Duodenal mucosa (tissue), 2 donors: Measurements from ENCODE around the gene SENP6.
"Not testable (repeated sequence)": the region's sequence is repeated elsewhere in the genome, so short reads cannot be mapped to it uniquely, and the experiment has no call there.

ENCODE experiments used
- H3K27ac ChIP-seq: one replicate; pipeline ENCODE4 v1.7.0; 2013; ENCODE audit warnings: low read depth, low read length
- H3K27me3 ChIP-seq, 2 donors: one replicate each; pipeline ENCODE4 v1.7.0; 2013; ENCODE audit warnings: low read length in 2 of 2, control low read depth in 1 of 2; ENCODE audit not compliant: insufficient read depth in 2 of 2, control insufficient read depth in 1 of 2
- H3K36me3 ChIP-seq, 2 donors: one replicate each; pipeline ENCODE4 v1.7.0; 2013; ENCODE audit warnings: low read length in 2 of 2, control low read depth in 1 of 2; ENCODE audit not compliant: insufficient read depth in 2 of 2, control insufficient read depth in 1 of 2
- H3K4me1 ChIP-seq, 2 donors: one replicate each; pipeline ENCODE4 v1.7.0; 2013; ENCODE audit warnings: low read length in 2 of 2, control low read depth in 1 of 2; ENCODE audit not compliant: insufficient read depth in 2 of 2, control insufficient read depth in 1 of 2
- H3K4me3 ChIP-seq, 2 donors: one replicate each; pipeline ENCODE4 v1.7.0; 2013; ENCODE audit warnings: low read length in 2 of 2, low read depth in 1 of 2
- H3K9ac ChIP-seq, 2 donors: one replicate each; pipeline ENCODE4 v1.7.0; 2013; ENCODE audit warnings: low read length in 2 of 2, low read depth in 1 of 2
- H3K9me3 ChIP-seq, 2 donors: one replicate each; pipeline ENCODE4 v1.7.0; 2013; ENCODE audit warnings: low read length in 2 of 2, control low read depth in 1 of 2; ENCODE audit not compliant: control insufficient read depth in 1 of 2

The SENP6 gene

GRCh38 chr6:75620381-75621304 is 19.0 kb downstream of the SENP6 start:
- H3K4me1 ChIP-seq, result peaks cover 11 to 24% of the 10 kb centered on the region in 2 donors
- H3K9ac ChIP-seq, result no peak overlapping the region
- H3K36me3 ChIP-seq, result peaks cover 4 to 8% of the 10 kb centered on the region in 2 donors
- no peak overlapping the region for H3K27ac ChIP-seq
- H3K27me3 ChIP-seq, result no peaks in the 10 kb centered on the region
- no peaks in the 10 kb centered on the region for H3K9me3 ChIP-seq
- H3K4me3 ChIP-seq, result no peak overlapping the region

GRCh38 chr6:75621846-75622245 is 20.2 kb downstream of the SENP6 start:
- no peaks in the 10 kb centered on the region for H3K9me3 ChIP-seq
- peaks cover 11 to 24% of the 10 kb centered on the region in 2 donors for H3K4me1 ChIP-seq
- no peak overlapping the region for H3K27ac ChIP-seq
- no peaks in the 10 kb centered on the region for H3K27me3 ChIP-seq
- no peak overlapping the region for H3K4me3 ChIP-seq
- peaks cover 4 to 14% of the 10 kb centered on the region in 2 donors for H3K36me3 ChIP-seq
- no peak overlapping the region for H3K9ac ChIP-seq

GRCh38 chr6:75623491-75623890 is 21.8 kb downstream of the SENP6 start:
- no peaks in the 10 kb centered on the region for H3K27me3 ChIP-seq
- no peak overlapping the region for H3K4me3 ChIP-seq
- peaks cover 4 to 22% of the 10 kb centered on the region in 2 donors for H3K36me3 ChIP-seq
- no peaks in the 10 kb centered on the region for H3K9me3 ChIP-seq
- H3K27ac ChIP-seq, result no peak overlapping the region
- H3K4me1 ChIP-seq, result peaks cover 11 to 21% of the 10 kb centered on the region in 2 donors
- no peak overlapping the region for H3K9ac ChIP-seq

DNA sequence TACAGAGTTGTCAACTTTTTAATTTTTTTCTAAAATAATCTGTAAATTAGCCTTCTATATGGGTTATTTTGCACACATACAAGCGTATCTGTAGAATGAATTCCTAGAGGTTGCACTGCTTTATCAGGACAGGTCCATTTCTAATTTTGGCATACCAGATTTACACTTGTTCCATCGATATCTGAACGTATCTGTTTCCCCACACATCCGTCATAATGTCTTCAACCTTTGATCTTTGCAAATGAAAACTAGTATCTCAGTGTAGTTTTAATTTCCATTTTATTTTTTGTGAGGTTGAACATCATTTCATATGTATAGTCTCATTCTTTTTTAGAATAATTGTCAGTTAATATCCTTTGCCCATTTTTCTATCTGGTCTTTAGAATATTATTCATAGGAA is 22.7 kb downstream of the SENP6 start:
- no peak overlapping the region for H3K4me3 ChIP-seq
- H3K4me1 ChIP-seq, result peaks cover 7 to 13% of the 10 kb centered on the region in 2 donors
- peaks cover 4 to 23% of the 10 kb centered on the region in 2 donors for H3K36me3 ChIP-seq
- H3K27ac ChIP-seq, result no peak overlapping the region
- H3K9ac ChIP-seq, result no peak overlapping the region
- no peaks in the 10 kb centered on the region for H3K9me3 ChIP-seq
- no peaks in the 10 kb centered on the region for H3K27me3 ChIP-seq

DNA sequence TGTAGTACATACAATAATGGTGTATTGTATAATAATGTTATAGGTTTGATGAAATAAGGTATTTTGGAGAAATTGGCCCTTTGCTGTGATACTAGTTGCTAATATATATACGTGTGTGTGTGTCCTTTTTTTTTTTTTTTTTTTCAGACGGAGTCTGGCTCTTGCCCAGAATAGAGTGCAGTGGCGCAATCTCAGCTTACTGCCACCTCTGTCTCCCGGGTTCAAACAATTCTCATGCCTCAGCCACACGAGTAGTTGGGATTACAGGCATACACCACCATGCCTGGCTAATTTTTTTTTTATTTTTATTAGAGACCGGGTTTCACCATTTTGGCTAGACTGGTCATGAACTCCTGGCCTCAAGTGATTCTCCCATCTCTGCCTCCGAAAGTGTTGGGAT is 23.3 kb downstream of the SENP6 start:
- Histone ChIP-seq H3K27me3 (no peaks in the 10 kb centered on the region), H3K4me3 (no peak overlapping the region), H3K27ac (no peak overlapping the region), H3K4me1 (peaks cover 3 to 11% of the 10 kb centered on the region in 2 donors), H3K9me3 (no peaks in the 10 kb centered on the region), H3K36me3 (peaks cover 4 to 28% of the 10 kb centered on the region in 2 donors), H3K9ac (no peak overlapping the region)

- Histone ChIP-seq H3K36me3 (peaks cover 4 to 28% of the 10 kb centered on the region in 2 donors), H3K4me1 (no peaks in the 10 kb centered on the region), H3K27ac (no peak overlapping the region), H3K4me3 (no peak overlapping the region), H3K27me3 (no peaks in the 10 kb centered on the region), H3K9ac (no peak overlapping the region), H3K9me3 (no peaks in the 10 kb centered on the region)
Observed at GRCh38 chr6:75626561-75626960, 24.9 kb downstream of the SENP6 start.

DNA sequence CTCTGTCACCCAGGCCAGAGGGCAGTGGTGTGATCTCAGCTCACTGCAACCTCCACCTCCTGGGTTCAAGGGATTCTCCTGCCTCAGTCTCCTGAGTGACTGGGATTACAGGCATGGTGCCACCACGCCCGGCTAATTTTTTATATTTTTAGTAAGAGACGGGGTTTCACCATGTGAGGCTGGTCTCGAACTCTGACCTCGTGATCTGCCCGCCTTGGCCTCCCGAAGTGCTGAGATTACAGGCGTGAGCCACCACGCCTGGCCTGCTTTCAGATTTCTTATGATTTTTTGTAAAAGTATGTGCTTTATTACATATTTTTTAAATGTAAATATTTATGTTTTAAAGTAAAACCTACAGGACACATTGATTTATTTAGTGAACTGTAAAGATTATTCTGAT is 26.0 kb downstream of the SENP6 start:
- H3K9ac ChIP-seq, H3K9me3 ChIP-seq, H3K27me3 ChIP-seq, H3K4me3 ChIP-seq, H3K27ac ChIP-seq, H3K4me1 ChIP-seq: not testable (repeated sequence)
- H3K36me3 ChIP-seq, result peaks cover 11 to 34% of the 10 kb centered on the region in 2 donors

- no peak overlapping the region for H3K9ac ChIP-seq
- H3K27ac ChIP-seq, result no peak overlapping the region
- no peaks in the 10 kb centered on the region for H3K4me1 ChIP-seq
- H3K27me3 ChIP-seq, result no peaks in the 10 kb centered on the region
- no peak overlapping the region for H3K4me3 ChIP-seq
- peaks cover 19 to 32% of the 10 kb centered on the region in 2 donors for H3K36me3 ChIP-seq
- H3K9me3 ChIP-seq, result no peaks in the 10 kb centered on the region
Observed at GRCh38 chr6:75631859-75632635, 30.4 kb downstream of the SENP6 start.

DNA sequence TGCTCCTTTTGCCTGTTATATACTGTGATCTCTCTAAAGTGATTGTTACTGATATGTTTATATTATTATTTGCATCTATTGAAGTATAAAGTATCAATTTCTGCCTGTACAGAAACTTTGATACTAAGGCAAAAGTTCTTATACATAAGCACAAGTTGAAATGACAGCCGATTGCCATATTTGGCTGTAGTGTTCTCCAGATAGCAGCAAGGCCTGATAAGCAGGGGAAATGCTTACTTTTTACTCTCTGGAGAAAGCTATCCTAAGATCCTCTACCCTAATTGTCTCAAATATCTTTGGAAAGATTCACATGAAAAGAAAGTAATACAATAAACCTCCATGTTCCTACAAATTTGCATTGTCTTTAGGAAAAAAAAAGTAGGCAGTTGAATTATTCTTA is 31.4 kb downstream of the SENP6 start:
- H3K9me3 ChIP-seq, result no peaks in the 10 kb centered on the region
- H3K9ac ChIP-seq, result no peak overlapping the region
- H3K36me3 ChIP-seq, result peaks cover 19 to 29% of the 10 kb centered on the region in 2 donors
- no peak overlapping the region for H3K4me3 ChIP-seq
- no peaks in the 10 kb centered on the region for H3K27me3 ChIP-seq
- no peaks in the 10 kb centered on the region for H3K4me1 ChIP-seq
- no peak overlapping the region for H3K27ac ChIP-seq

GRCh38 chr6:75642311-75642710 is 40.6 kb downstream of the SENP6 start:
- H3K27me3 ChIP-seq, result no peaks in the 10 kb centered on the region
- H3K27ac ChIP-seq, result no peak overlapping the region
- no peak overlapping the region for H3K4me3 ChIP-seq
- no peaks in the 10 kb centered on the region for H3K9me3 ChIP-seq
- H3K4me1 ChIP-seq, result no peaks in the 10 kb centered on the region
- no peak overlapping the region for H3K9ac ChIP-seq
- H3K36me3 ChIP-seq, result peaks cover 5 to 28% of the 10 kb centered on the region in 2 donors
